H9 (cell line): ENCODE data around the gene NDC80. TPM values are rescaled to one million over a fixed set of nuclear protein-coding genes. Genes with fewer than 3 reads are reported as not detected.

ENCODE experiments used
- DNase-seq: peaks from one replicate; pipeline ENCODE4 v3.0.0-alpha.2; 2017
- H2AFZ ChIP-seq: one replicate; pipeline ENCODE4 v1.6.1; 2013; ENCODE audit warnings: mild to moderate bottlenecking, low read length, control low read depth, moderate library complexity
- H2AK5ac ChIP-seq: 2 replicates; pipeline ENCODE4 v1.6.1; 2013; ENCODE audit warnings: low read length, control low read depth, mixed read lengths; ENCODE audit not compliant: insufficient read length
- H2BK120ac ChIP-seq: one replicate; pipeline ENCODE4 v1.6.1; 2013; ENCODE audit warnings: low read depth, mild to moderate bottlenecking, low read length, control low read depth, inconsistent platforms; ENCODE audit not compliant: poor library complexity, severe bottlenecking
- H2BK12ac ChIP-seq: 2 replicates; pipeline ENCODE4 v1.6.1; 2013; ENCODE audit warnings: low read length, control low read depth, mixed read lengths, low read depth; ENCODE audit not compliant: insufficient read length
- H2BK15ac ChIP-seq: 2 replicates; pipeline ENCODE4 v1.6.1; 2013; ENCODE audit warnings: low read depth, low read length, control low read depth
- H2BK20ac ChIP-seq: one replicate; pipeline ENCODE4 v1.6.1; 2013; ENCODE audit warnings: low read depth, mild to moderate bottlenecking, low read length, control low read depth, inconsistent platforms; ENCODE audit not compliant: poor library complexity, severe bottlenecking
- H2BK5ac ChIP-seq: 2 replicates; pipeline ENCODE4 v1.6.1; 2013; ENCODE audit warnings: low read length, control low read depth, mixed read lengths; ENCODE audit not compliant: insufficient read length
- H3K14ac ChIP-seq: 2 replicates; pipeline ENCODE4 v1.6.1; 2013; ENCODE audit warnings: low read length, control low read depth; ENCODE audit not compliant: insufficient read depth
- H3K18ac ChIP-seq: 2 replicates; pipeline ENCODE4 v1.6.1; 2013; ENCODE audit warnings: low read depth, mild to moderate bottlenecking, mixed read lengths, low read length, control low read depth; ENCODE audit not compliant: insufficient read length
- H3K23ac ChIP-seq: 2 replicates; pipeline ENCODE4 v1.6.1; 2013; ENCODE audit warnings: low read length, control low read depth, mixed read lengths, low read depth; ENCODE audit not compliant: insufficient read length
- H3K23me2 ChIP-seq: 2 replicates; pipeline ENCODE4 v1.6.1; 2013; ENCODE audit warnings: low read depth, mild to moderate bottlenecking, mixed read lengths, low read length, control low read depth; ENCODE audit not compliant: insufficient read length, poor library complexity, severe bottlenecking
- H3K27ac ChIP-seq: 2 replicates; pipeline ENCODE4 v1.5.1; 2013; ENCODE audit warnings: low read length, control low read depth, mixed read lengths, low read depth; ENCODE audit not compliant: insufficient read length
- H3K27me3 ChIP-seq: 2 replicates; pipeline ENCODE4 v1.6.1; 2013; ENCODE audit warnings: low read length, control low read depth, inconsistent platforms; ENCODE audit not compliant: insufficient read depth
- H3K4ac ChIP-seq: 2 replicates; pipeline ENCODE4 v1.6.1; 2013; ENCODE audit warnings: low read depth, mild to moderate bottlenecking, control low read depth, inconsistent platforms, low read length, moderate library complexity
- H3K4me1 ChIP-seq: 2 replicates; pipeline ENCODE4 v1.6.1; 2013; ENCODE audit warnings: low read length, control low read depth, inconsistent platforms; ENCODE audit not compliant: insufficient read depth
- H3K4me2 ChIP-seq: 2 replicates; pipeline ENCODE4 v1.6.1; 2013; ENCODE audit warnings: low read length, control low read depth, mixed read lengths; ENCODE audit not compliant: insufficient read length, insufficient read depth
- H3K56ac ChIP-seq: 2 replicates; pipeline ENCODE4 v1.6.1; 2013; ENCODE audit warnings: low read depth, mild to moderate bottlenecking, mixed read lengths, low read length, control low read depth; ENCODE audit not compliant: insufficient read length
- H3K79me1 ChIP-seq: 2 replicates; pipeline ENCODE4 v1.6.1; 2013; ENCODE audit warnings: low read depth, mild to moderate bottlenecking, moderate library complexity, low read length, control low read depth, inconsistent platforms; ENCODE audit not compliant: insufficient read depth, poor library complexity, severe bottlenecking
- H3K79me2 ChIP-seq: 2 replicates; pipeline ENCODE4 v1.6.1; 2013; ENCODE audit warnings: low read length, control low read depth, inconsistent platforms; ENCODE audit not compliant: insufficient read depth
- H3K9ac ChIP-seq: 2 replicates; pipeline ENCODE4 v1.6.1; 2013; ENCODE audit warnings: low read length, control low read depth, mixed read lengths; ENCODE audit not compliant: insufficient read length; ENCODE audit errors: extremely low read depth
- H3K9me3 ChIP-seq: one replicate; pipeline ENCODE4 v1.6.1; 2013; ENCODE audit warnings: low read depth, low read length, inconsistent platforms; ENCODE audit not compliant: control insufficient read depth
- H3T11ph ChIP-seq: one replicate; pipeline ENCODE4 v1.6.1; 2013; ENCODE audit warnings: mild to moderate bottlenecking, low read length, control low read depth, inconsistent platforms
- H4K20me1 ChIP-seq: one replicate; pipeline ENCODE4 v1.6.1; 2013; ENCODE audit not compliant: control insufficient read depth, insufficient read length, insufficient read depth
- H4K5ac ChIP-seq: 2 replicates; pipeline ENCODE4 v1.6.1; 2013; ENCODE audit warnings: low read depth, mild to moderate bottlenecking, mixed read lengths, low read length, control low read depth; ENCODE audit not compliant: insufficient read length
- H4K8ac ChIP-seq: replicated peaks from 2 replicates; pipeline ENCODE4 v1.6.1; 2013; ENCODE audit warnings: low read length, control low read depth, mixed read lengths, low read depth; ENCODE audit not compliant: insufficient read length
- H4K91ac ChIP-seq: 2 replicates; pipeline ENCODE4 v1.6.1; 2013; ENCODE audit warnings: low read depth, mild to moderate bottlenecking, moderate library complexity, mixed read lengths, low read length, control low read depth; ENCODE audit not compliant: insufficient read length
- H3K27ac Mint-ChIP-seq, 3 experiments: 2 replicates in 2 of 3; 3 replicates in 1 of 3; pipeline ENCODE4 v1.8.0; 2020 to 2021; ENCODE audit warnings: mixed read lengths in 3 of 3, mild to moderate bottlenecking in 1 of 3, moderate library complexity in 1 of 3
- H3K27me3 Mint-ChIP-seq: 2 replicates; pipeline ENCODE4 v1.8.0; 2021; ENCODE audit warnings: low read depth, mild to moderate bottlenecking, moderate library complexity, mixed read lengths
- H3K36me3 Mint-ChIP-seq, 3 experiments: 2 replicates in 2 of 3; 3 replicates in 1 of 3; pipeline ENCODE4 v1.8.0; 2020 to 2021; ENCODE audit warnings: low read depth in 3 of 3, mixed read lengths in 3 of 3; ENCODE audit not compliant: insufficient read depth in 1 of 3
- H3K4me1 Mint-ChIP-seq, 2 experiments: 2 replicates each; pipeline ENCODE4 v1.8.0; 2020; ENCODE audit warnings: mixed read lengths in 2 of 2
- H3K4me3 Mint-ChIP-seq, 2 experiments: 2 replicates in 1 of 2; 3 replicates in 1 of 2; pipeline ENCODE4 v1.8.0; 2020 to 2021; ENCODE audit warnings: mild to moderate bottlenecking in 2 of 2, mixed read lengths in 2 of 2, moderate library complexity in 1 of 2
- H3K9me3 Mint-ChIP-seq, 2 experiments: 2 replicates in 1 of 2; 3 replicates in 1 of 2; pipeline ENCODE4 v1.8.0; 2020; ENCODE audit warnings: mild to moderate bottlenecking in 2 of 2, mixed read lengths in 2 of 2, moderate library complexity in 1 of 2
- WGBS: extraction: QIAGEN DNeasy Blood & Tissue Kit; methylation state at CpG from one replicate; pipeline ENCODE4 v1.1.7; 2013; ENCODE audit warnings: missing lambda C conversion rate, low lambda C conversion rate, mixed read lengths; ENCODE audit not compliant: insufficient read length; ENCODE audit errors: extremely low coverage; 5-methylcytosine and 5-hydroxymethylcytosine counted together
- total RNA-seq: library from RNA; stranded (reverse); gene quantifications from 2 replicates; pipeline ENCODE4 v1.2.1, GENCODE V29; 2021
- TF ChIP-seq, protein P1 (sequence below): fragments of 200-600 bp; sonication (generic); conservative IDR thresholded peaks from 3 replicates; pipeline ENCODE4 v1.8.0; 2021; ENCODE audit warnings: antibody characterized with exemption, mild to moderate bottlenecking

The NDC80 gene
- total RNA-seq, 1 experiment from 2014 or later = 39.5 TPM

DNA sequence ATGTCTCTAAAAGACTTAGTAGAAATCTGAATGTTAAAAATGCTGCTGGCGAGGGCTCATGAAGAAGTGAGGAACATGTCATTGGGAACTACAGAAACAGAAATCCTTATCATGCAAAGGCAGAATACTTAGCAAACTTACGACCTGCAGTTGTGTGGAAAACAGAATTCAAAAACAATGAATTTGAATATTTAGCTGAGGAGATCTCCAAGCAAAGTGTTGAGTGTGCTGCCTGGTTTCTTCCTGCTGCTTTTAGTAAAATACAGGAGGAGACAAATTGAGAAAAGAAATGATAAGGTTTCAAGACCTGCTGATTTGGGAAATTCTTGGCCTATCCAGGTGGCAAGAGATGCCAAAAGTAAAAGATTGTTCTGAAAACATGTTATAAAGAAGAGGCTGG lies 38.6 kb upstream of the NDC80 start:
- Mint-ChIP-seq H3K36me3 (peaks cover 7 to 29% (median 16%) of the 10 kb centered on the region in 3 experiments), H3K4me1 (peaks cover 8 to 14% of the 10 kb centered on the region in 2 experiments), H3K9me3 (peaks cover 5 to 11% of the 10 kb centered on the region in 2 experiments; a peak in 4 of 5 replicates), H3K4me3 (no peak overlapping the region), H3K27ac (no peak overlapping the region), H3K27me3 (no peaks in the 10 kb centered on the region)
- Histone ChIP-seq H3K27me3 (no peaks in the 10 kb centered on the region), H2BK15ac (no peak overlapping the region), H3K56ac (no peak overlapping the region), H3K14ac (no peak overlapping the region), H2AFZ (no peak overlapping the region), H3K9ac (no peak overlapping the region), H3K23ac (no peak overlapping the region), H3K18ac (no peak overlapping the region), H3T11ph (no peak overlapping the region), H3K23me2 (no peaks in the 10 kb centered on the region), H4K91ac (no peak overlapping the region), H3K79me1 (no peaks in the 10 kb centered on the region), H2BK120ac (no peak overlapping the region), H3K4me1 (no peaks in the 10 kb centered on the region; the same call in 1 of the 2 replicates), H2AK5ac (no peak overlapping the region), H4K20me1 (no peaks in the 10 kb centered on the region), H2BK12ac (no peak overlapping the region), H3K27ac (no peak overlapping the region), H2BK20ac (no peak overlapping the region), H4K8ac (no peak overlapping the region), H3K4ac (no peak overlapping the region), H4K5ac (no peak overlapping the region), H3K79me2 (no peaks in the 10 kb centered on the region), H3K4me2 (no peak overlapping the region), H2BK5ac (no peak overlapping the region), H3K9me3 (no peaks in the 10 kb centered on the region)
- TF ChIP-seq, protein P1, sequence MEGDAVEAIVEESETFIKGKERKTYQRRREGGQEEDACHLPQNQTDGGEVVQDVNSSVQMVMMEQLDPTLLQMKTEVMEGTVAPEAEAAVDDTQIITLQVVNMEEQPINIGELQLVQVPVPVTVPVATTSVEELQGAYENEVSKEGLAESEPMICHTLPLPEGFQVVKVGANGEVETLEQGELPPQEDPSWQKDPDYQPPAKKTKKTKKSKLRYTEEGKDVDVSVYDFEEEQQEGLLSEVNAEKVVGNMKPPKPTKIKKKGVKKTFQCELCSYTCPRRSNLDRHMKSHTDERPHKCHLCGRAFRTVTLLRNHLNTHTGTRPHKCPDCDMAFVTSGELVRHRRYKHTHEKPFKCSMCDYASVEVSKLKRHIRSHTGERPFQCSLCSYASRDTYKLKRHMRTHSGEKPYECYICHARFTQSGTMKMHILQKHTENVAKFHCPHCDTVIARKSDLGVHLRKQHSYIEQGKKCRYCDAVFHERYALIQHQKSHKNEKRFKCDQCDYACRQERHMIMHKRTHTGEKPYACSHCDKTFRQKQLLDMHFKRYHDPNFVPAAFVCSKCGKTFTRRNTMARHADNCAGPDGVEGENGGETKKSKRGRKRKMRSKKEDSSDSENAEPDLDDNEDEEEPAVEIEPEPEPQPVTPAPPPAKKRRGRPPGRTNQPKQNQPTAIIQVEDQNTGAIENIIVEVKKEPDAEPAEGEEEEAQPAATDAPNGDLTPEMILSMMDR = no peak
- DNase-seq = no peak
- WGBS = no CpG with 5 or more reads among the region's 2 CpGs
